GM18867 (cell line): Measurements from ENCODE around the gene MT1X.

ENCODE experiments used
- ATAC-seq: cut with Tn5 transposase; IDR thresholded peaks from one replicate; pipeline ENCODE4 v1.9.1; 2021; ENCODE audit warnings: mild to moderate bottlenecking, moderate library complexity; ENCODE audit not compliant: unreplicated experiment

MT1X gene

GRCh38 chr16:56681939-56682702 lies at the start of gene MT1X:
MT1X (plus strand) TSS chr16:56682470; CDS start chr16:56682541, 71 bp downstream.
- peak; percentile 99 for ATAC-seq

- no peak for ATAC-seq
Observed at GRCh38 chr16:56632848-56633365, 49.4 kb upstream of the MT1X start.

- ATAC-seq, result no peak
Observed at GRCh38 chr16:56633535-56633934, 48.7 kb upstream of the MT1X start.

GRCh38 chr16:56634715-56635440 lies 47.4 kb upstream of the MT1X start:
- no peak for ATAC-seq

- ATAC-seq, result no peak
Observed at GRCh38 chr16:56635441-56635967, 46.8 kb upstream of the MT1X start.

- no peak for ATAC-seq
Observed at GRCh38 chr16:56636616-56637413, 45.5 kb upstream of the MT1X start.

GRCh38 chr16:56637814-56638750 lies 44.2 kb upstream of the MT1X start, which contains the start of gene MT1A:
MT1A (plus strand) TSS chr16:56638666; CDS start chr16:56638739, 73 bp downstream.
- no peak for ATAC-seq

- ATAC-seq, result no peak
Observed at GRCh38 chr16:56639045-56639444, 43.2 kb upstream of the MT1X start.

- no peak for ATAC-seq
Observed at GRCh38 chr16:56640076-56640475, 42.2 kb upstream of the MT1X start.

- no peak for ATAC-seq
Observed at GRCh38 chr16:56641166-56641565, 41.1 kb upstream of the MT1X start.

GRCh38 chr16:56643080-56643778 lies 39.0 kb upstream of the MT1X start:
- peak; percentile 95 for ATAC-seq

- ATAC-seq, result no peak
Observed at GRCh38 chr16:56643833-56644232, 38.4 kb upstream of the MT1X start.

GRCh38 chr16:56645311-56645710 lies 37.0 kb upstream of the MT1X start:
- ATAC-seq, result no peak

- ATAC-seq, result no peak
Observed at GRCh38 chr16:56645838-56646237, 36.4 kb upstream of the MT1X start.

- ATAC-seq, result no peak
Observed at GRCh38 chr16:56647641-56648431, 34.4 kb upstream of the MT1X start.

GRCh38 chr16:56649271-56649670 lies 33.0 kb upstream of the MT1X start:
- no peak for ATAC-seq

GRCh38 chr16:56649820-56650219 lies 32.5 kb upstream of the MT1X start:
- ATAC-seq, result no peak

- no peak for ATAC-seq
Observed at GRCh38 chr16:56651586-56651985, 30.7 kb upstream of the MT1X start, which contains the start of gene MT1B. MT1B (plus strand) TSS chr16:56651886; CDS start chr16:56651954, 68 bp downstream.
